ENCODE data around the gene SCTR. TPM values are rescaled to one million over a fixed set of nuclear protein-coding genes. Genes with fewer than 3 reads are reported as not detected.

Gene SCTR
- total and polyA plus RNA-seq, 2 of the 13 experiments (the other 11 are each of a cell fraction or from before 2014, with no cell fraction given): not detected

GRCh38 chr2:119424284-119425118 is 99.8 kb downstream of the SCTR start (continued):
- TF ChIP-seq ZNF281 (CRISPR knock-in tag; IDR thresholded peaks at IDR 0.05; ENCODE audit: borderline replicate concordance) (no peak), MATR3 (CRISPR knock-in tag; IDR thresholded peaks at IDR 0.05) (no peak), GATA4 (IDR thresholded peaks at IDR 0.05; ENCODE audit: borderline replicate concordance, low read depth) (no peak), ZNF510 (CRISPR knock-in tag; IDR thresholded peaks at IDR 0.05; ENCODE audit: low read depth) (no peak), ZBTB39 (CRISPR knock-in tag; IDR thresholded peaks at IDR 0.05) (0 out of 2 replicates have a peak, but pooled peaks have one; percentile 42), KLF15 (CRISPR knock-in tag; IDR thresholded peaks at IDR 0.05; ENCODE audit: borderline replicate concordance) (no peak), ZNF501 (CRISPR knock-in tag; IDR thresholded peaks at IDR 0.05) (peak; percentile 61; the same call in 1 of the 2 replicates), ZNF557 (CRISPR knock-in tag; IDR thresholded peaks at IDR 0.05) (no peak), ZNF660 (CRISPR knock-in tag; IDR thresholded peaks at IDR 0.05; ENCODE audit: borderline replicate concordance, low read depth) (no peak), CHD4 (IDR thresholded peaks at IDR 0.05; ENCODE audit: borderline replicate concordance, low read length) (no peak), ZMAT3 (CRISPR knock-in tag; conservative IDR thresholded peaks at IDR 0.05) (no peak), RBM22 (optimal IDR thresholded peaks at IDR 0.05; ENCODE audit: low read length) (no peak), PHF5A (CRISPR knock-in tag; IDR thresholded peaks at IDR 0.05; ENCODE audit: low read depth, unreplicated experiment) (no peak), LRRFIP1 (CRISPR knock-in tag; conservative IDR thresholded peaks at IDR 0.05) (no peak), TFAP4 (IDR thresholded peaks at IDR 0.05; ENCODE audit: borderline replicate concordance, low read depth) (no peak), ZBTB38 (CRISPR knock-in tag; IDR thresholded peaks at IDR 0.05) (no peak), ZNF121 (CRISPR knock-in tag; IDR thresholded peaks at IDR 0.05) (no peak), LCORL (IDR thresholded peaks at IDR 0.05) (no peak), LCORL (CRISPR knock-in tag; IDR thresholded peaks at IDR 0.05) (peak; percentile 32; the same call in 1 of the 2 replicates)
